ENCODE data around the gene WDR93.
A peak's percentile ranks its signal among the peaks of the same experiment; 100 is the strongest.
"Not testable (repeated sequence)": the region's sequence is repeated elsewhere in the genome, so short reads cannot be mapped to it uniquely, and the experiment has no call there.

The WDR93 gene

DNA sequence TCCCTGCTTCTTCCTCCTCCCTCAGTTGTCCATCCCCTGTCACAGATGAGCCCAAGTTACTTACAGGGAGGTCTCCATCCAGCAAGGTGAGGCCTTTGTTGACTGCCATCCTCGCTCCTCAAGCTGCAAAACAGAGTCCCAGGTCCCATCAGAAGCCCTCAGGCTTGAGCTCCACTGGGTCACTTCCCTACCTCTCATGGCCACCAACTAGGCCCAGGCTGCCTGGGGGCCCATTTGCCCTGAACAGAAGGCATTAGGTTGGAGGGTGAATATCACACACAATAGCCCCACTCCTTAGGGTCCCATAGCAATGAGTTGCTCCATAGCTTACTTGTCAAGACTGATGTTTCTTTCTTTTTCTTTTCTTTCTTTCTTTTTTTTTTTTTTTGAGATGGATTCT lies 13.2 kb upstream of the WDR93 start:
- Histone ChIP-seq H3K4me3 (ENCODE audit: low read length) (no peak overlapping the region), H3K27me3 (ENCODE audit: control insufficient read depth, insufficient read depth, low read length) (no peaks in the 10 kb centered on the region), H3K4me1 (ENCODE audit: control insufficient read depth, insufficient read depth, low read length) (peaks cover 11% of the 10 kb centered on the region), H3K36me3 (ENCODE audit: control insufficient read depth, insufficient read depth, low read length) (no peaks in the 10 kb centered on the region), H3K27ac (ENCODE audit: low read depth, low read length) (no peak overlapping the region), H3K9ac (ENCODE audit: low read length) (no peak overlapping the region)

DNA sequence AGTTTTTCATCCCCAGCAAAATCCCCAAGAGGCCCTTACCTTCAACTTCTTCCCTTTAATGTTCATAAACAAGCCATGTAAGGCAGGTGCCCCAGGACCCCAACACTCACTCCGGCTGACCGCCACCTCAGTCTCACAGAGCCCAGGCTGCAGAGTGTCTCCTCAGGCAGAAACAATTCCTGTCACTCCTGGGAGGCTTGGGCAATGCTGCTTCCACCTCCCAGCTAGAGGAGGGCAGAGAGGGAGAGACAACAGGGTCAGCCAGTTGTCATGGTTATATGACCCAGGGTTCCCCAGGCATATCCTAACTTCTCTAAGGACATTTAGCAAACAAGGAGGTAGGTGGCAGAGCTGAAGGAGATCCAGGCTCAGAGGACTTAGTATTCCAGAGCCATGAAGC lies 11.4 kb upstream of the WDR93 start, which contains the start of gene PLIN1:
Gene PLIN1 (minus strand): TSS at position 156 of the 400 bp plus-strand sequence. CDS start 1,878 bp downstream, outside the sequence.
- Histone ChIP-seq H3K4me1 (ENCODE audit: control insufficient read depth, insufficient read depth, low read length) (peaks cover 11% of the 10 kb centered on the region), H3K9ac (ENCODE audit: low read length) (no peak within 1 kb of the TSS), H3K27me3 (ENCODE audit: control insufficient read depth, insufficient read depth, low read length) (no peaks in the 10 kb centered on the region), H3K4me3 (ENCODE audit: low read length) (no peak within 1 kb of the TSS), H3K27ac (ENCODE audit: low read depth, low read length) (peak within 1 kb of the TSS; percentile 72), H3K36me3 (ENCODE audit: control insufficient read depth, insufficient read depth, low read length) (no peaks in the 10 kb centered on the region)

DNA sequence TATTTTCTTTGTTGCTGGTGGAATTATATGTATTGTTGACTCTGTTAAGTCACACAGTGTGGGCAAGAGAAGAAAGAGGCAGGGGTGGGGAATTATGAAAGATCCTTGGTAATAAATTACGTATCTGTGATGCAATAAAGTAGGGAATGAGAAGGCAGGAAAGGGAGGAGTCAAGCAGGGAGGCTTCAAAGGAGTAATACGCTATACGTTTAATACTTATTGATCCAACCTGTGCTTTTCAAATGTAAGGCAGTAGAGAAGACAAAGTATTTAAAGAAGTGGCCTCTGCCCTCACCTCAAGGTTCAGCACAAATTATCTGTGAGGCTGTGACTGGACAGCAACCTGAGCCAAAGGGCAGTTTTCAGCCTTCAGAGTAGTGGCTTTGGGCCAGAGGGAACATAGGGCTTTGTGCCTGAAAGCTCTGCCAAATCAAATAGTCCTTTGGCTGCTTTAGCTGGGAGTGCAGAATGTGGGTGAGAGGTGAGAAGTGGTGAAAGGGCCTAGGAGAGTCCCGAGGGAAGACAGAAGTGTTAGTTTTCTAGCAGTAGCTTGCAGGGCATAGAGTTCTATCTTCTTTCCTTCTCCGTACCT lies 10.2 kb upstream of the WDR93 start:
- Histone ChIP-seq H3K4me1 (ENCODE audit: control insufficient read depth, insufficient read depth, low read length) (peaks cover 11% of the 10 kb centered on the region), H3K27ac (ENCODE audit: low read depth, low read length) (peak overlapping the region; percentile 72), H3K36me3 (ENCODE audit: control insufficient read depth, insufficient read depth, low read length) (no peaks in the 10 kb centered on the region), H3K9ac (ENCODE audit: low read length) (no peak overlapping the region), H3K4me3 (ENCODE audit: low read length) (peak overlapping the region; percentile 21), H3K27me3 (ENCODE audit: control insufficient read depth, insufficient read depth, low read length) (no peaks in the 10 kb centered on the region)

DNA sequence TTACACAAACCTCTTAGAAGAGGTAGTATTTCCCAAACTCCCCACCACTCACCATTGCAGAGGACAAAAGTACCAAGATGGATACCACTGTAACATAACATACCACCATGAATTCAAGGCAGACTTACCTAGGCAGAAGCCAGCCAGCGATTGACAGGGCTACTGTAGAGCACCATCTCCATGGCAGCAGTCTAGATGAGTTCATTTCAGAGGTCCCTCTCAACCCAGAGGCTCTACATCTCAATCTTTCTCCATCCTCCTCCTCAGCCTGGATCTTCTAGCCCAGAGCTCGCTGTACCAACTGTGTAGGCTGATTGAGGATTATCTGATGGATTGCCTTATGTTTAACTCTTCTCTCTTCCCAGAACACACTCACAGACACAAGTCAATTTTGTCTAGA lies 9.5 kb upstream of the WDR93 start:
- Histone ChIP-seq H3K4me1 (ENCODE audit: control insufficient read depth, insufficient read depth, low read length) (peaks cover 11% of the 10 kb centered on the region), H3K36me3 (ENCODE audit: control insufficient read depth, insufficient read depth, low read length) (no peaks in the 10 kb centered on the region), H3K9ac (ENCODE audit: low read length) (no peak overlapping the region), H3K27ac (ENCODE audit: low read depth, low read length) (peak overlapping the region; percentile 72), H3K4me3 (ENCODE audit: low read length) (peak overlapping the region; percentile 21), H3K27me3 (ENCODE audit: control insufficient read depth, insufficient read depth, low read length) (no peaks in the 10 kb centered on the region)

DNA sequence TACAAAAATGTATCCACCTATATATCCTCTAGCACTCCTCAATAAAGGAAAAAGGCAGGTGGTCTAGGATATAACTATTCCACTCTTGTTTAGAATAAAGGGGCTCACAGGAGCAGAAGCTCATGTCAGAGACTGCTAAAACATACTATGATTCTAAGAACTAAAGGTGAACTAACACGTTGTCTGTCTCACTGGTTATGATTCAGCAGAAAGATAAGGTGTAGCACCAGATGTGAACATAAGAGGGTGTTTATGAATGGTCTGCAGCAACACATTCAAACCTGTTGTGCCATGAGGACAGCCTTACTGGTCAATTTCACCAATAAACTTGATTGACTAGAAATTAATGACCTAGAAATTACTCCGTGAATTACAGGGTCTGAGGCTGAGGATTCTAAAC lies 4.6 kb upstream of the WDR93 start:
- no peak overlapping the region for H3K27ac ChIP-seq (ENCODE audit: low read depth, low read length)
- H3K36me3 ChIP-seq (ENCODE audit: control insufficient read depth, insufficient read depth, low read length), result no peaks in the 10 kb centered on the region
- no peaks in the 10 kb centered on the region for H3K27me3 ChIP-seq (ENCODE audit: control insufficient read depth, insufficient read depth, low read length)
- H3K4me1 ChIP-seq (ENCODE audit: control insufficient read depth, insufficient read depth, low read length), result peaks cover 3% of the 10 kb centered on the region
- H3K9ac ChIP-seq (ENCODE audit: low read length), result no peak overlapping the region
- H3K4me3 ChIP-seq (ENCODE audit: low read length), result no peak overlapping the region

DNA sequence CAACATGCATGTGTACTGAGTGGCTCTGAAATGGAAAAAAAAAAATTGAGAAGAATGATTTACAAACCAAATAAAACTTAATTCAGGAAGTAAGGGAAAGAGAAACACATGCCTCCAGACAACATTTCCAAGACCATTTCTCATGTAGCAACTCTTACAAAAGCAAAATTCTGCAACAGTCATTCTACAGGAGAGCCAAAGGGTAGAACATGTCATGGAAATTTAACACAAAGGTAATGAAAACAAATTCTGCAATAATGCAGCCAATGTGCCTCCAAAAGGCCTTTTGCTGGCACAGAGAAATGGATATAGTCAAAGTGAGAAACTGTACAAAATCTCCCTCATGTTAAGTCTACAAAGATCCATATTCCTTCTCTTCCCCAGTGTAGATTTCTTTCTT lies 4.1 kb upstream of the WDR93 start:
- Histone ChIP-seq H3K27me3 (ENCODE audit: control insufficient read depth, insufficient read depth, low read length) (no peaks in the 10 kb centered on the region), H3K4me3 (ENCODE audit: low read length) (no peak overlapping the region), H3K9ac (ENCODE audit: low read length) (no peak overlapping the region), H3K4me1 (ENCODE audit: control insufficient read depth, insufficient read depth, low read length) (no peaks in the 10 kb centered on the region), H3K36me3 (ENCODE audit: control insufficient read depth, insufficient read depth, low read length) (no peaks in the 10 kb centered on the region), H3K27ac (ENCODE audit: low read depth, low read length) (no peak overlapping the region)

DNA sequence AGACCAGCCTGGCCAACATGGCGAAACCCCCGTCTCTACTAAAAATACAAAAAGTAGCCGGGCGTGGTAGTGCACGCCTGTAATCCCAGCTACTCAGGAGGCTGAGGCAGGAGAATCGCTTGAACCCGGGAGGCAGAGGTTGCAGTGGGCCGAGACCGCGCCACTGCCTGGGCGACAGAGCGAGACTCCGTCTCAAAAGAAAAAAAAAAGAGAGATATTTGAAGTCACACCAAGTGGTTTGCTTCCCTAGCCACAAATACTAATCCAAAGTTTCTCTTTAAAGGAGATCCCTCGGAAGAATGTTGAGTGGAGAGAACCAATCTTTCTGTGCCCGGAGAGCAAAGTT lies 708 bp upstream of the WDR93 start:
- H3K36me3 ChIP-seq (ENCODE audit: control insufficient read depth, insufficient read depth, low read length); H3K4me1 ChIP-seq (ENCODE audit: control insufficient read depth, insufficient read depth, low read length); H3K27ac ChIP-seq (ENCODE audit: low read depth, low read length); H3K27me3 ChIP-seq (ENCODE audit: control insufficient read depth, insufficient read depth, low read length): not testable (repeated sequence)
- H3K9ac ChIP-seq (ENCODE audit: low read length), result peak overlapping the region; percentile 50
- H3K4me3 ChIP-seq (ENCODE audit: low read length), result peak overlapping the region; percentile 88

DNA sequence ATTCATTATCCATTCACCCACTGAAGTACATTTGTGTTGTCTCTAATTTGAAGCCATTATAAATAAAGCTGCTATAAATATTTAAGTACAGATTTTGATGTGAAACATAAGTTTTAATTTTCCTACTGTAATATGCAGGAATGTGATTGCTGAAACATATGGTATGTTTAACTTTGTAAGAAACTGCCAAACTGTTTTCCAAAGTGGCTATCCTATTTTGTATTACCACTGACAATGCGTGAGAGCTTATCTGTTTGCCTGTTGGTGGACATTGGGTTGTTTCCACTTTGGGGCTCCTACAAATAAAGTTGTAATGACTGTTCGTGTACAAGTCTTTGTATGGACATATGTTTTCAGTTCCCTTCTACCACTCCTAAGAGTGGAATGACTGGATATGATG lies 2.5 kb downstream of the WDR93 start:
- no peaks in the 10 kb centered on the region for H3K27me3 ChIP-seq (ENCODE audit: control insufficient read depth, insufficient read depth, low read length)
- no peaks in the 10 kb centered on the region for H3K4me1 ChIP-seq (ENCODE audit: control insufficient read depth, insufficient read depth, low read length)
- no peaks in the 10 kb centered on the region for H3K36me3 ChIP-seq (ENCODE audit: control insufficient read depth, insufficient read depth, low read length)
- H3K4me3 ChIP-seq (ENCODE audit: low read length), result no peak overlapping the region
- no peak overlapping the region for H3K27ac ChIP-seq (ENCODE audit: low read depth, low read length)
- H3K9ac ChIP-seq (ENCODE audit: low read length), result no peak overlapping the region

DNA sequence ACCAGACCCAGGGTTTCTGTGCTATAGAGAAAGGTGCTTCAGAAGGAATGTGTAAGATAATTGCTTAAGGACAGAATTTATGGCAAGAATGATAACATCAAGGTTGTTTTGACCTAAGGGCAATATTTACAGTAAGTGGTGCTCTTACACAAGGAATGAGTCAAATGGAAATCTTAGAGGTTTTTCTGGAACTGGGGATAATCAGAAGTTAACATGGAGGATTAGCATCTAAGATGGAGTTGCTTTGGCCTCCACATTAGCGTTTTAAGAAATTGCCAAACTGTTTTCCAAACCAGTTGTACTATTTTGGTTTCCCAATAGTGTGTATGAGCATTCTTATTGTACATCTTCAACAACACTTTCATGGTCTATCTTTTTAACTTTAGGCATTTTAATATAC lies 3.1 kb downstream of the WDR93 start:
- Histone ChIP-seq H3K36me3 (ENCODE audit: control insufficient read depth, insufficient read depth, low read length) (no peaks in the 10 kb centered on the region), H3K9ac (ENCODE audit: low read length) (no peak overlapping the region)

DNA sequence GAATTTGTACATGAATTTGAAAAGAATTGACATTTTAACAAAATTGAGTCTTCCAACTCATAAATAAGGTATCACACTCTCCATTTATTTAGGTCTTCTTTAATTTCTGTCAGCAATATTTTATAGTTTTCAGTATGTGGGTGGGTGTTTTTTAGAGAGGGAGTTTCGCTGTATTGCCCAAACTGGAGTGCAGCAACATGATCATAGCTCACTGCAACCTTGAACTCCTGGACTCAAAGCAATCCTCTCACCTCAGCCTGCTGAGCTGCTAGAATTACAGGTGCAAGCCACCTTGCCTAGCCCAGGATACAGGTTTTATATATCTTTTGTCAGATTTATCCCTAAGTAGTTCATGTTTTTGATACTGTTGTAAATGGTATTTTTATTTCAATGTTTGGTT lies 4.6 kb downstream of the WDR93 start:
- Histone ChIP-seq H3K27ac (ENCODE audit: low read depth, low read length) (no peak overlapping the region), H3K9ac (ENCODE audit: low read length) (no peak overlapping the region), H3K4me1 (ENCODE audit: control insufficient read depth, insufficient read depth, low read length) (no peaks in the 10 kb centered on the region), H3K36me3 (ENCODE audit: control insufficient read depth, insufficient read depth, low read length) (no peaks in the 10 kb centered on the region), H3K27me3 (ENCODE audit: control insufficient read depth, insufficient read depth, low read length) (no peaks in the 10 kb centered on the region), H3K4me3 (ENCODE audit: low read length) (no peak overlapping the region)

More for the DNA sequence above, 3.1 kb downstream of the WDR93 start:
- H3K4me1 ChIP-seq (ENCODE audit: control insufficient read depth, insufficient read depth, low read length), result no peaks in the 10 kb centered on the region
- no peaks in the 10 kb centered on the region for H3K27me3 ChIP-seq (ENCODE audit: control insufficient read depth, insufficient read depth, low read length)
- no peak overlapping the region for H3K4me3 ChIP-seq (ENCODE audit: low read length)
- no peak overlapping the region for H3K27ac ChIP-seq (ENCODE audit: low read depth, low read length)

DNA sequence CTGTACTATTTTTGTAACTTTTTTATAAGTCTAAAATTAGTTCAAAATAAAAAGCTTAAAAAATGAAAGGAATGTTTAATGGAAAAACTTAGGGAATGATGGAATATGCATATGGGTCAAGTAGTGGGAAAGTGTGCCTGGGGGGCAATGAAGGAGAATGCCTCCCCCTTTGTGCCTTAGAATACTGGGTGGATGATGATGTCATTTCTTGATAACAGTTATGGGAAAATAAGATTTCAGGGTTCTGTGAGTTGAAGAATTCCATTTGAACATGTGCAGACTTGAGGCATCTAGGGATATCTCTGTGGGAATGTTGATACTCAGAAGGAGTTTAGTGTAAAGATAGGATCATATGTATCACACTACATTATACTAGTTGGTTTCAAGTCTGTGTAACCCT lies 13.8 kb downstream of the WDR93 start:
- H3K36me3 ChIP-seq (ENCODE audit: control insufficient read depth, insufficient read depth, low read length), result no peaks in the 10 kb centered on the region
- no peak overlapping the region for H3K4me3 ChIP-seq (ENCODE audit: low read length)
- no peak overlapping the region for H3K27ac ChIP-seq (ENCODE audit: low read depth, low read length)
- no peak overlapping the region for H3K9ac ChIP-seq (ENCODE audit: low read length)
- H3K4me1 ChIP-seq (ENCODE audit: control insufficient read depth, insufficient read depth, low read length), result no peaks in the 10 kb centered on the region
- no peaks in the 10 kb centered on the region for H3K27me3 ChIP-seq (ENCODE audit: control insufficient read depth, insufficient read depth, low read length)

DNA sequence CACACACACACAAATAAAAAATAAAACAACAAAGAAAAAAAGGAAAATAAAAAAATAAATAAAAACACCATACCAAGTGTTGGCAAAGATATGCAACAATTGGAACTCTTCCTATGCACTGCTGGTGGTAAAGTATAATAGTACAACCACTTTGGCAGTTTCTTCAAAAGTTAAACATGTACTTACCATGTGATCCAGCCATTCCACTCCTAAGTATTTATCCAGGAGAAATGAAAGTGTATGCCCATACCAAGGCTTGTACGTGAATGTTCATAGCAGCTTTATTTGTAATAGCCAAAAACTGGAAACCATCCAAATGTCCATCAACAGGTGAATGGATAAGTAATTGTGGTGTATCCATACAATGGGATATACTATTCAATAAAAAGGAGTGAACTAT lies 17.0 kb downstream of the WDR93 start:
- H3K27me3 ChIP-seq (ENCODE audit: control insufficient read depth, insufficient read depth, low read length), result no peaks in the 10 kb centered on the region
- no peak overlapping the region for H3K27ac ChIP-seq (ENCODE audit: low read depth, low read length)
- no peaks in the 10 kb centered on the region for H3K4me1 ChIP-seq (ENCODE audit: control insufficient read depth, insufficient read depth, low read length)
- no peak overlapping the region for H3K9ac ChIP-seq (ENCODE audit: low read length)
- H3K4me3 ChIP-seq (ENCODE audit: low read length), result no peak overlapping the region
- H3K36me3 ChIP-seq (ENCODE audit: control insufficient read depth, insufficient read depth, low read length), result no peaks in the 10 kb centered on the region

DNA sequence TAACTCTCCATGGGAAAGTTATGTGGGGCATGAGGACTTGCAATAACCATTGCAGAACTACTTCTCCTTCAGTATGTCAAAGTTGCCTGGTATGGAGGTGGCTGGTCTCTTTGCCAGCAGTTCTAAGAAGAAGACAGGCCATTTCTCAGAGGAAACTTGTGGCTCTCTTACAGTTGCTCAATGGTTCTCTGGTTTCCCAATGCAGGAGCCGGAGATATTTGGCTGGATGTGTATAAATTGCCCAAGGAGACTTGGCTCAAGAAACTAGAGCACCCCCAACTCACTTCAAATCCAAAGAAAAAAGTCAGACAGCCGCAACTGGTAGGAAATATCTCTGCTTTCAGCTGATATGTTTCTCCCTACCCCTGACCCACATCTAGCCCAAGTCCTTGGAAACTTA lies 24.2 kb downstream of the WDR93 start:
- Histone ChIP-seq H3K9ac (ENCODE audit: low read length) (no peak overlapping the region), H3K27me3 (ENCODE audit: control insufficient read depth, insufficient read depth, low read length) (no peaks in the 10 kb centered on the region), H3K36me3 (ENCODE audit: control insufficient read depth, insufficient read depth, low read length) (no peaks in the 10 kb centered on the region), H3K4me1 (ENCODE audit: control insufficient read depth, insufficient read depth, low read length) (no peaks in the 10 kb centered on the region), H3K27ac (ENCODE audit: low read depth, low read length) (no peak overlapping the region), H3K4me3 (ENCODE audit: low read length) (no peak overlapping the region)

Measured in rectal smooth muscle tissue (tissue), 1 donor.